ENCODE results near the gene ZBTB43. TPM values are rescaled to one million over a fixed set of nuclear protein-coding genes. Genes with fewer than 3 reads are reported as not detected.
A peak's percentile ranks its signal among the peaks of the same experiment; 100 is the strongest.

Gene ZBTB43
- polyA plus RNA-seq, 12 donors, result 10.1 to 18.3 (median 14.8) TPM; not detected in 1

GRCh38 chr9:126854734-126855133 is 49.9 kb downstream of the ZBTB43 start:
- no peak for DNase-seq

GRCh38 chr9:126856326-126856877 is 51.6 kb downstream of the ZBTB43 start:
- DNase-seq, result no peak

GRCh38 chr9:126857261-126857960 is 52.6 kb downstream of the ZBTB43 start:
- DNase-seq, result peak; percentile 39

- DNase-seq, result no peak
Measured at GRCh38 chr9:126859111-126859510, 54.3 kb downstream of the ZBTB43 start.

DNA sequence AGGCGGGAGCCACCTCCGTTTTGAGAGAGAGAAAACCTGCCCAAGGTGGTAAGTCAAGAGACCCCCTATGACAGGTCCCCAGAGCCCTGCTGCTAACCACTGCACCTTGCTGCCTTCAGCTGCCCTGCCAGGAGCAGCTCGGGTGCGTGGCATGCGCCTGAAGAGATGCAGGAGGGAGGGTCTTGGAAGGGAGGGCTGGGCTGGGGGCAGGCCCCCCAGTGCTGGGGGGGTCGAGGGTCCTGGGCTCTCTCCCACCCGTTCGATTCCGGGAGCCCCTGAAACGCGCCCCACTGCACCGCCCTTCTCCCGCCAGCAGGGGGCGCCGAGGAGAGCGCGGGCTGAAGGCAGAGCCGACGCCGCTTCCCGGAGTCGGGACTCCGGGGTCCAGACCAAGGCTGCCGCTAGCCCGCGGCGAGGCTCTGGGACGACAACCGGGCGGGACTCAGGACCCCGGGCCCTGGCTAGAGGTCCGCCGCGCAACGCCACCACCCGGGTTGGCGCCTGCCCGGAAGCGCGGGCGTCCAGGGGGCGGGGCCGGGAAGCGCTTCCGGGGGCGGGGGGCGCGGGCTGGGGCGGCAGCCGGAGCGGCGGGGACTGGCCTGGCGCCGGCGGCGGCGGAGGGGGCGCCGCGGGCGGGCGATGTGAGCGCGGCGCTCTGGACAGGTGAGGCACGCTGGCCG is 55.4 kb downstream of the ZBTB43 start, which contains the start of gene ZBTB34:
TSS of gene ZBTB34 (plus strand) at position 563 of the 680 bp plus-strand sequence. CDS start 18,761 bp downstream, outside the sequence.
- DNase-seq, result peak; percentile 70

- DNase-seq, result no peak
Measured at GRCh38 chr9:126860757-126861466, 56.1 kb downstream of the ZBTB43 start.

- DNase-seq, result peak; percentile 37
Measured at GRCh38 chr9:126861707-126862103, 56.9 kb downstream of the ZBTB43 start.

GRCh38 chr9:126862104-126862761 is 57.4 kb downstream of the ZBTB43 start:
- DNase-seq, result no peak

DNA sequence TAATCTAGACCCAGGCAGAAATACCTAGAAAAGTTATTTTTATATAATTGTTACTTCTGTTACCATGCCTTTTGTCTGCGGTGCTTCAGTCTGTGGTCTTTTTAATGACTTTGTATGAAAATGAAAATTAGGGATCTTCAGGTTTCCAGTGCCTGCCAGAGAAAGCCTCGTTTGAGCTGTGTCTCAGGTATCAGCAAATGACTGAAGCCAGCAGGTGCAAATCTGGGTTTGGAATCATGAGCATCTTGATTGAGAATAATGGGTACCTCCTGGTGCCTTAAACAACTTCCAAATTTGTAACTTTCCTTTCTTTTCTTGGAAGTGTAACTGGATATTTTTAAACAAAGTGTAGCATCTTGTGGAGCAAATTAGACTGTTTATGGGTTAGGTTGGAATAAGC is 59.9 kb downstream of the ZBTB43 start:
- DNase-seq, result no peak

GRCh38 chr9:126869368-126869767 is 64.5 kb downstream of the ZBTB43 start:
- no peak for DNase-seq

DNA sequence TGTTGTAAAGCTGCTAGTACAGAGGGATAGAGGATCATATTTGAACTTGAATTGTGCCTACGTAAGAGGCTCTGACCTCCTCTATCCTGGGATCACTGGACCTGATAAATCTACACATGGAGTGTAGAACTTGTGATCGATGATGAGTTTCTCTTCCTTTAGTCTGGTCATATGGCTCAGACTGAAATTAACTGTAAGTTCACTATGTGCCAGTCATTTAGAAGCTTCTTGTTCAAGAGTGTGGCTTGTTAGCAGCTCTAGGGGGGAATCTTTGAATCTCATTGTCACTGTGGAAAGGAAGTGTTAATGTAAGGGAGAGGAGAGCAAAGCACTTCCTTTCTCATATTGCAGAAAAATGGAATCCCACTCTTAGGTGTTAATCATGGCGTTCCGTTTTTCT is 67.7 kb downstream of the ZBTB43 start:
- no peak for DNase-seq

DNA sequence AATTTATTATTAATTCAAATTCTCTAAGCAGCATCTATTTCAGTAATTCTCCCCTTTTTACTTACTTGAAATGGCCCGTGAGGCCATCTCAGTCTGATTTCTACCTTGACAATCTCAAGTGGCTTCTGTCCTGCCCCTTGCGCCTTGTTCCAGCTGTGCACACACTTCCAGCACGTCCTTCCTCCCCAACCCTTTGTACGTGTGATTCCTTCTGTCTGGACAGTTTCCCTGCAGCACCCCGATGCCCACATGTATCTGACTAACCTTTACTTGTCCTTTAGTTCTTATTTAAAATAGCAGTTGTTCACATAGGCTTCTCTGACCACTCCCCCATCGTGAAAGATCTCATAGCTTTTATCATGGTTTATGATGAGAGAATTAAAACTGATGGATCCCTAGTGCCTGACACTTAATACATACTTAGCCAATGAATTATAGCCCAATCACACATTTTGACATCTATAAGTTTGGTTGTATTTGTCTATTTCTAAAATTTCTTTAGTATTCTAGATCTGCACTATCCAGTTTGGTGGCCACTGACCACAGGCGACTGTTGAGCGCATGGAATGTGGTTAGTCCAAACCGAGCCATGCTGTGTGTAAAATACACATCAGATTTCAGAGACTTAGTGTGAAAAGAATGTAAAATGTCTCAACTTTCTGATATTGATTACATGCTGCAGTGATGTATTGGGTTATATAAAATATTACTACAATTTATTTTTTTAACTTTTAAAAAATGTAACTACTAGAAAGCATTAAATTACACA is 69.9 kb downstream of the ZBTB43 start:
- DNase-seq, result no peak

DNA sequence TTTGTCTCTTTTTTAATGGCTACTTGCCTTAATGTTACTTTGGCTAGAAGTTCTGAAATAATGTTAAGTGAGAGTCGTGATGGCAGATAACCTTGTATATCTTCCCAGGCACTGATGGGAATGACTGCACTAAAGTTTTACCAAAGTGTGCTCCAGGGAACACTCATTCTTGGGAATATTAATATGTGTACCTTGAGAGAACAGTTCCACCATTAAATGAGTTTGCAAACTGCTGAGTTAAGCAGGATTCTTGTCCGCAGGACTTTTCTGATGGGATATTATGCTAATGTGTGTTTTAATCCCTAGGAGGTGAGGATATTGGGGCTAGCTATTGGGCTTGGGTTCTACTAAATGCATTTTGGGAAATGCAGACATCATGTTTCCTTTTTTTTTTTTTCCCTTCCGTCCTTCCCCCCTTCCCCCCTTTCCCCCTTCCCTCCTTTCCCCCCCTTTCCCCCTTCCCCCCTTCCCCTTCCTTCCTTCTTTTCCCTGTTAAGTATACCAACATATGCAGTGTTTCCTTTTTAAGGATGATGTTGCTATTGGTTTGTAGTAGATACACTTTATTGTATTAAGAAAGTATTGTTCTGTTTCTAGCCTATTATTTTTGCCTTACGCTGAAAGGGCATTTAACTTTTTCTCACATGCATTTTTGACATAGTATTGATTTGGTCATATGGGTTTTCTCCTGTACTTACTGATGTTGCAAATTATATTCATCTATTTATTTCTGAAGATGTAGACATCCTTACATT is 71.1 kb downstream of the ZBTB43 start:
- DNase-seq, result no peak

DNA sequence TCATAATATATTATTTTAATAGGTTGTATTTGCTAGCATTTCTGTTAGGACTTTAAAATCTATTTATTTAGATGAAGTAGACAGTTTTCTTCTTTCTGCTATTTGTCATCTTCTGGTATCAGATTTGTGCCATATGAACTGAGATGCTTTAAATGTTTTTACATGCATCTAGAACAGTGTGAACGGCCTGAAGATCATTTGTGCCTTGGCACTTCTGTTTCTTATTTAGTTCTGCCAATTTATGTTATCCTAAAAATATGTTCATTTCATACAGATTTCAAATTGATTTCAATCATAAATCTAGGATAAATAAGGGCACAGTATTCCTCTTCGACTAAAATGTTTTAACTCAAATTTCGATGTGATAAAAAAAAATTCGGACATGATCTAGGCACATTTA is 71.7 kb downstream of the ZBTB43 start:
- no peak for DNase-seq

GRCh38 chr9:126877418-126877817 is 72.6 kb downstream of the ZBTB43 start:
- no peak for DNase-seq

DNA sequence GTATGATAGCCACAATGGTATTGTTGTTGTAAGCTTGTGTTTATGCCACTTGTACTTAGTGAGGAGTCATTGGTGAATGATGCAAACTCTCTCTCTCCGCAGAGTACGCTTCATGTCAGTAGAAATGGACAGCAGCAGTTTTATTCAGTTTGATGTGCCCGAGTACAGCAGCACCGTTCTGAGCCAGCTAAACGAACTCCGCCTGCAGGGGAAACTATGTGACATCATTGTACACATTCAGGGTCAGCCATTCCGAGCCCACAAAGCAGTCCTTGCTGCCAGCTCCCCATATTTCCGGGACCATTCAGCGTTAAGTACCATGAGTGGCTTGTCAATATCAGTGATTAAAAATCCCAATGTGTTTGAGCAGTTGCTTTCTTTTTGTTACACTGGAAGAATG is 74.4 kb downstream of the ZBTB43 start:
- DNase-seq, result no peak

- no peak for DNase-seq
Measured at GRCh38 chr9:126880226-126880946, 75.5 kb downstream of the ZBTB43 start.

DNA sequence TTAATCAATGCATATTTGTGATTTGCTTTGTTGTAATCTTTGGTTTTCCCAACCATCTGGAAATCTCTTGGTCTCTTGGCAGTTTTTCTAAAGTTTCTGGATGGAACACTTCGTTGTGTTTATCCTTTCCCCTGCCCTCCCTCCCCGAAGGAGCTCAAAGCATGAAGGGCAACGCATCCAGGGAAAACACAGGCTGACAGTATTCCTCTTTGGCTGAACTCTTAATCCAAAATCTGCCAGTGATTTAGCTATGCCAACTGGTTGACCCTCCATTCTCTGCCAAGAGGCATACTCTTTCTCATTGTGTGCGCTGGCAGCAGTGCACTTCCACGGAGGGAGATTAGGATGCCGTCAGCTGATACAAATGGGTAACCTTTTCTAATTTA is 76.1 kb downstream of the ZBTB43 start:
- DNase-seq, result no peak

DNA sequence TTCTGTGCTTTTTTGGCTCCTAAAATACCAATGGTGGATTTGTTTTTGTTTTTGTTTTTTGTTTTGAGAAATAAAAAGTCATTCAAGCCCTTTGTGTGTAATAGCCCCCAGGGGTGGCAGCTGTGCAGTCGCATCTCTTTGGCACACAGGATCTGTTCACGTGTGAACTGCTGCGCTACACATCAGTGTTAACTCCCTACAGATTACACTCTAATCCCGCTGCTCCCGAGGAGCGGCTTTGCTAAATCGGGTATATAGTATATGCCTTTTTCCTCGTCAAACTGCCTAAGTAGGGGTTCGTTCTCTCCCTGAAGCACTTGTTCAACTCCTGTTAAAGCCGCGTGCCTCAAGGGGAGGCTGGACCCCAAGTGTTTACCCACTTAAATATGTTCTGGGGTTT is 77.9 kb downstream of the ZBTB43 start:
- no peak for DNase-seq

- DNase-seq, result no peak
Measured at GRCh38 chr9:126883636-126884035, 78.8 kb downstream of the ZBTB43 start.

Data from muscle of arm (tissue), 12 donors.